GM23248 (cell line): ENCODE measurements around the gene KNTC1.

Experiments used
- EZH2 ChIP-seq: fragments of 200-600 bp; sonication (generic); IDR thresholded peaks from 2 replicates; pipeline ENCODE4 v1.6.1; 2018; ENCODE audit warnings: antibody characterized with exemption, mild to moderate bottlenecking; ENCODE audit not compliant: insufficient read depth, poor library complexity, severe bottlenecking
- EZH2phosphoT487 ChIP-seq: fragments of 200-600 bp; sonication (generic); IDR thresholded peaks from 2 replicates; pipeline ENCODE4 v1.6.1; 2018; ENCODE audit warnings: antibody characterized with exemption, moderate library complexity, mild to moderate bottlenecking, low read depth; ENCODE audit not compliant: insufficient read depth

- TF ChIP-seq EZH2, result no peak
- no peak for TF ChIP-seq EZH2phosphoT487
Measured at GRCh38 chr12:122661938-122662337, 134.9 kb downstream of the KNTC1 start.
